Activated CD8-positive, alpha-beta memory T cell treated with anti-CD3 and anti-CD28 coated beads, Interleukin-2, amount 50 U/mL, for 1 hour (primary cell): Measurements from ENCODE around the gene EP400.

Experiments used
- DNase-seq: peaks from one replicate; pipeline ENCODE4 v3.0.0-alpha.2; 2020; ENCODE audit errors: extremely low read depth

Gene EP400

GRCh38 chr12:132123970-132124765, 174.4 kb downstream of the EP400 start:
- no peak for DNase-seq

DNA sequence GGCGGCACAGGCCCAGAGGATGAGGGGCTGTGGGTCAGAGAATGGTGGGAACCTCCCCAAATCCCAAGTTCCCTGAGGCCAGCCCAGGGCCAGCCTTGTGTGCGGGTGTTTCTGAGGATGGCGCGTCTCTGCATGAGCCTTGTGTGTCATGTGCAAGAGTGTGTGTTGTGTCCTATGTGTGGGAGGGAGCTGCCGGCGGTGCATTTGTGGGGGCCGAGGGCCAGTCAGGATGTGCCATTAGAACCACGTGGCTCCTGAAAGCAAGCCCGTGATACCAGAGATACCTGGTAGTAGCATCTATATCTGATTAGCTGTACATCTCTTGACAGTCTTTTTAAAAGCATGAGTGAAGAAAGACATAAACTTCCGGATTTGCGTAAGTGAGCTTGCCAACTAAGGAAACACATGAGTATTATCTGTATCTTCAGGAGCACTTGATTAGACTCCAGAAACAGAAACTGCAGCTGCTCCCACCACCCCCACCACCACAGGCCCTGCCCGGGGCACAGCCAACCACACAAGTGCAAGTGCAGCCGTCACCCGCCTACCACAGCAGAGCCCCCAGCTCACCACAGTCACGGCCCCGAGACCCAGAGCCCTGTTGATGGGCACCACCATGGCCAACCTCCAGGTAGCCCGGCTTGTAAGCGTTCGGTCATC, 175.2 kb downstream of the EP400 start:
- DNase-seq: no peak

GRCh38 chr12:132125736-132126135, 176.0 kb downstream of the EP400 start:
- DNase-seq: no peak

DNA sequence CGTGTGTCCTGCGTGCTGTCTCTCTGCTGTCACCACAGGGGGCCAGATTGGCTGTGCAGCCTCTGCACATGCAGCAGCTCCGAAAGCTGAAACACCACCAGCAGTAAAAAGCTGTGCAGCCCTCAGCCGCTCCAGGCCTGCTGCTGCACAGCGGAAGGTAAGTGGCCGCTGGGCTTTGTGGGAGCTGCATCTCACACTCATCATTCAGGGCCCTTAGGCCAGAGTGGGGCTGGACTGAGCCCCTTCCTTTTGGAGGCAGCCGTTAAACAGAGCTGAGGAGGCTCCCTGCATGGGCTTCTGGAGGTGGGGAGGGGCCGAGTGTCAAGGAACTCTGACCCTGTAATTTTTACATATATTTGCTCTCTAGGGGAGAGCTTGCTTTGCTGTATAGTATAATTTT, 177.3 kb downstream of the EP400 start:
- no peak for DNase-seq

DNA sequence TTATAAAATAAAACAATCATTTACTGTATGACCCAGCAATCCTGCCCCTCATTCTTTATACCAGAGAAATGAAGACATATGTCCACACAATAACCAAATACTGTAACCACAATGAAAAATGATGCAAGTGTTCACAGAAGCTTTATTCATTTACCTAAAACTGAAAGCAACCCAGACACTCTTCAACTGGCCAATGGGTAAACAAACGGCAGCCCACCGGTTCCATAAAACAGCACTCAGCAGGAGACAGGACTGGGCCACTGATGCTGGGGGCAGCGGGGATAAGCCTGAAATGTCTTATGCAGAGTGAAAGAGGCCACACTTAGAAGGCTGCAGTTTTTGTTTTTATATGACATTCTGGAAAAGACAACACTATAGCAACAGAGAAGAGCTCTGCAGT, 179.3 kb downstream of the EP400 start:
- DNase-seq: no peak

- no peak for DNase-seq
These were observed 180.9 kb downstream of the EP400 start for GRCh38 chr12:132130690-132131089.
